ENCODE data around the gene TPRN. TPM values are rescaled to one million over a fixed set of nuclear protein-coding genes. Genes with fewer than 3 reads are reported as not detected.
"Not testable (repeated sequence)": the region's sequence is repeated elsewhere in the genome, so short reads cannot be mapped to it uniquely, and the experiment has no call there.

The TPRN gene
- total RNA-seq, 1 donor from 2014 or later: 2.8 TPM

DNA sequence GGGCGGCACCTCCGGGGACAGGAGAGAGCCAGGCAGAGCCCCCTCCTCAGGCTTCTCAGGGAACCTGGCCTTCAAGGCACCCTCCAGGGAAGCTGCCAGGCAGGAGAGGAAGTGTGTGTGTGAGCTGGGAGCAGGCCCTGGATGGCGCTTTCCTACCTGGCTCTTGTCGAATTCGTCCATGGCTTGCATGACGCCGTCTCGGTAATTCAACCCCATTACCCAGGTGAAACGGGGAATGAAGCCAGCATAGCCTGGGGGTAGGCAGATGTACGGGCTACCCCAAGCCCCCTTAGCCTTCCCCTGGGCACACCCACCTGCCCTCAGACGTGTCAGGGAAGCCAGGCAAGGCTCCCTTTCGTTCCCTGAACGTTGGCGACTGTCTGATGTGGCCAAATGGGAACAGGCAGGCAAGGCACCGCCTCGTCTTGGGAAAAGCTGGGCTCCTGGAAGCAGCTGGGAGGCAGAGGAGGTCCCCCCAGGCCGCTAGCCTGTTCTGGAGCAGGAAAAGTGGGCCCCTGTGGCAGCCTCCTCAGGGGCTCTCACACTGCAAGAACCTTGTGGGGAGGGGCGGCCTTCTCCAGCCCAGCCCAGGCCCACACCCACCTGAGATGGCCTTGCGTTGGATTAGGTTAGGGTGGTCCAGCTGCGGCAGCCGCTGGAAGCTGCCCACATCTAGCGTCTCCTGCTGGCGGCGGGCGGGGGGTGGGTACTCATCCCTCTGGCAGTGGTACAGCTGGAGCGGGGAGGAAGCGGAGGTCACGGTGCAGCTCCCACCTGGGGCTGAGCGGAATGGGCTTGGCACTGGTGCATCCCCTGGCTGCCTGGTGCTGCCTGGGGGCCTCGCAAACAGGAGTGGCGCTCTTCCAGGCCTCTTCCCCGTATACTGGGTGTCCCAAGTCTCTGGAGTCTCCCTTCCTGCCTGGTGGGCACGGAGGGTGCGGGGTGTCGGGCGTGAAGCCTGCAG, 44.2 kb upstream of the TPRN start:
- DNase-seq (ENCODE audit: low spot score in 2 of 2): no peak
- Histone ChIP-seq H3K27ac (no peak overlapping the region), H3K27me3 (no peaks in the 10 kb centered on the region), H3K36me3 (peaks cover 14 to 20% of the 10 kb centered on the region in 2 donors), H3K4me1 (peaks cover 13 to 16% of the 10 kb centered on the region in 2 donors), H3K9me3 (no peaks in the 10 kb centered on the region), H3K4me3 (no peak overlapping the region)
- TF ChIP-seq, protein P1, sequence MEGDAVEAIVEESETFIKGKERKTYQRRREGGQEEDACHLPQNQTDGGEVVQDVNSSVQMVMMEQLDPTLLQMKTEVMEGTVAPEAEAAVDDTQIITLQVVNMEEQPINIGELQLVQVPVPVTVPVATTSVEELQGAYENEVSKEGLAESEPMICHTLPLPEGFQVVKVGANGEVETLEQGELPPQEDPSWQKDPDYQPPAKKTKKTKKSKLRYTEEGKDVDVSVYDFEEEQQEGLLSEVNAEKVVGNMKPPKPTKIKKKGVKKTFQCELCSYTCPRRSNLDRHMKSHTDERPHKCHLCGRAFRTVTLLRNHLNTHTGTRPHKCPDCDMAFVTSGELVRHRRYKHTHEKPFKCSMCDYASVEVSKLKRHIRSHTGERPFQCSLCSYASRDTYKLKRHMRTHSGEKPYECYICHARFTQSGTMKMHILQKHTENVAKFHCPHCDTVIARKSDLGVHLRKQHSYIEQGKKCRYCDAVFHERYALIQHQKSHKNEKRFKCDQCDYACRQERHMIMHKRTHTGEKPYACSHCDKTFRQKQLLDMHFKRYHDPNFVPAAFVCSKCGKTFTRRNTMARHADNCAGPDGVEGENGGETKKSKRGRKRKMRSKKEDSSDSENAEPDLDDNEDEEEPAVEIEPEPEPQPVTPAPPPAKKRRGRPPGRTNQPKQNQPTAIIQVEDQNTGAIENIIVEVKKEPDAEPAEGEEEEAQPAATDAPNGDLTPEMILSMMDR (IDR thresholded peaks at IDR 0.05): no peak
- intact Hi-C loops (cut with DNase I): no loop called here

- Histone ChIP-seq H3K36me3 (peaks cover 14 to 20% of the 10 kb centered on the region in 2 donors), H3K27ac (no peak overlapping the region), H3K9me3 (no peaks in the 10 kb centered on the region), H3K27me3 (no peaks in the 10 kb centered on the region), H3K4me1 (peaks cover 13 to 21% of the 10 kb centered on the region in 2 donors), H3K4me3 (no peak overlapping the region)
- intact Hi-C loops (cut with DNase I): no loop called here
- TF ChIP-seq, protein P1 (IDR thresholded peaks at IDR 0.05): no peak
- no peak for DNase-seq (ENCODE audit: low spot score in 2 of 2)
Measured at GRCh38 chr9:137243626-137244485, 43.3 kb upstream of the TPRN start.

DNA sequence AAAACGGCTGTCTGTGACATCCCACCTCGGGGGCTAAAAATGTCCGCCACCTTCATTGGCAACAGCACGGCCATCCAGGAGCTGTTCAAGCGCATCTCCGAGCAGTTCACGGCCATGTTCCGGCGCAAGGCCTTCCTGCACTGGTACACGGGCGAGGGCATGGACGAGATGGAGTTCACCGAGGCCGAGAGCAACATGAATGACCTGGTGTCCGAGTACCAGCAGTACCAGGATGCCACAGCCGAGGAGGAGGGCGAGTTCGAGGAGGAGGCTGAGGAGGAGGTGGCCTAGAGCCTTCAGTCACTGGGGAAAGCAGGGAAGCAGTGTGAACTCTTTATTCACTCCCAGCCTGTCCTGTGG, 42.7 kb upstream of the TPRN start:
- H3K27ac ChIP-seq; H3K4me3 ChIP-seq; DNase-seq (ENCODE audit: low spot score in 2 of 2); H3K9me3 ChIP-seq; H3K27me3 ChIP-seq; intact Hi-C loops (cut with DNase I): not testable (repeated sequence)
- Histone ChIP-seq H3K4me1 (peaks cover 13 to 21% of the 10 kb centered on the region in 2 donors), H3K36me3 (peaks cover 14 to 20% of the 10 kb centered on the region in 2 donors)

- Histone ChIP-seq H3K4me3 (peak overlapping the region; percentile 81 to 93), H3K4me1 (peaks cover 13 to 21% of the 10 kb centered on the region in 2 donors), H3K27me3 (no peaks in the 10 kb centered on the region), H3K36me3 (peaks cover 14 to 20% of the 10 kb centered on the region in 2 donors), H3K9me3 (no peaks in the 10 kb centered on the region), H3K27ac (peak overlapping the region; percentile 88 to 90)
- TF ChIP-seq, protein P1 (IDR thresholded peaks at IDR 0.05): no peak
- intact Hi-C loops (cut with DNase I): no loop called here
- DNase-seq (ENCODE audit: low spot score in 2 of 2): no peak
Measured at GRCh38 chr9:137242269-137243203, 42.0 kb upstream of the TPRN start.

DNA sequence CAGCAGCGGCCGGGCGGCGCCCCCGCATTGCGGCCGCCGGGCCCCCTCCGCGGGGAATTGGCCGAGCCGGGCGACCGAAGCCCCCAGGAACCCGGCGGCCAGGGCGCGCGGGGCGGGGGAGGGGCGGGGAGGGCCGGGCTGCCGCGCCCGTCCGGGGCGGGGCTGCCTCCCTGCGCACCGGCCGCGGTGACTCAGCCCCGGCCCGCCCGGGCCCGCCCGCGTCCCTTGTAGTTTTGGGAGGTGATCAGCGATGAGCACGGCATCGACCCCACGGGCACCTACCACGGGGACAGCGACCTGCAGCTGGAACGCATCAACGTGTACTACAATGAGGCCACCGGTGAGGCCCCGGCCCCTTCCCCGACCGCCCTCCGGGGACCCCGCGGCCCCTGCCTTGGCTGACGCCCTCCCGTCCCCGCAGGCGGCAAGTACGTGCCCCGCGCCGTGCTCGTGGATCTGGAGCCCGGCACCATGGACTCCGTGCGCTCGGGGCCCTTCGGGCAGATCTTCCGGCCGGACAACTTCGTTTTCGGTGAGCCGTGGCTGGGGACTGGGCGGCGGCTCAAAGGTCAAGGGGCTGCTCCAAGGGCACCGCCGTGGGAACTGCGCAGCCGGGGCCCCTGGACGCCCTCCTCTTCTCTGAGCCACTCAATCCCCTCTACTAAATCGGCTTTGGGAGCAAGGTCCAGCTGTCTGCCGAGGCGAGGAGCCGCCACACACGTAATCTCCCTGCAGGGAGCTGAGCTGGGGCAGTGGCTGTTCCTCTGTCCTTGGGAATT, 41.1 kb upstream of the TPRN start:
- Histone ChIP-seq H3K36me3 (peaks cover 14 to 20% of the 10 kb centered on the region in 2 donors), H3K27me3 (no peaks in the 10 kb centered on the region), H3K4me1 (peaks cover 13 to 24% of the 10 kb centered on the region in 2 donors), H3K9me3 (no peaks in the 10 kb centered on the region), H3K27ac (peak overlapping the region; percentile 88 to 90), H3K4me3 (peak overlapping the region; percentile 81 to 93)
- intact Hi-C loops (cut with DNase I): loop anchor here (1.0 kb wide), 2 partner anchors 14 to 36 kb away; partner anchors contain the start of genes NDOR1, NELFB and TMEM203
- TF ChIP-seq, protein P1 (IDR thresholded peaks at IDR 0.05): no peak
- peak in 1 of 2 donors; percentile 85 for DNase-seq (ENCODE audit: low spot score in 2 of 2)

Data from ascending aorta (tissue), 2 donors.